ENCODE data around the gene TENM4. TPM values are rescaled to one million over a fixed set of nuclear protein-coding genes. Genes with fewer than 3 reads are reported as not detected.

TENM4 gene
- total RNA-seq, 4 donors from 2014 or later = 0.88 to 61.5 (median 4.0) TPM

GRCh38 chr11:78825591-78826020 is 615.2 kb downstream of the TENM4 start:
- Histone ChIP-seq H3K4me3 (no peak overlapping the region), H3K36me3 (no peaks in the 10 kb centered on the region), H3K4me1 (no peaks in the 10 kb centered on the region), H3K27ac (no peak overlapping the region), H3K9me3 (no peaks in the 10 kb centered on the region), H3K27me3 (no peaks in the 10 kb centered on the region)
- intact Hi-C loops (cut with DNase I; ENCODE audit: low total_unique reads) = no loop called here
- no peak for DNase-seq
- TF ChIP-seq POLR2A (IDR thresholded peaks at IDR 0.05) (no peak), CTCF (IDR thresholded peaks at IDR 0.05) (no peak)

- Histone ChIP-seq H3K4me1 (no peaks in the 10 kb centered on the region), H3K27me3 (no peaks in the 10 kb centered on the region), H3K9me3 (no peaks in the 10 kb centered on the region), H3K36me3 (no peaks in the 10 kb centered on the region), H3K4me3 (no peak overlapping the region), H3K27ac (no peak overlapping the region)
- no peak for TF ChIP-seq POLR2A (IDR thresholded peaks at IDR 0.05)
- no peak for TF ChIP-seq CTCF (IDR thresholded peaks at IDR 0.05)
- DNase-seq = no peak
- intact Hi-C loops (cut with DNase I; ENCODE audit: low total_unique reads) = no loop called here
Observed at GRCh38 chr11:78823588-78823987, 617.2 kb downstream of the TENM4 start.

GRCh38 chr11:78822931-78823423 is 617.9 kb downstream of the TENM4 start:
- DNase-seq = no peak
- Histone ChIP-seq H3K27me3 (no peaks in the 10 kb centered on the region), H3K36me3 (no peaks in the 10 kb centered on the region), H3K4me1 (no peaks in the 10 kb centered on the region), H3K27ac (no peak overlapping the region), H3K4me3 (no peak overlapping the region), H3K9me3 (no peaks in the 10 kb centered on the region)
- intact Hi-C loops (cut with DNase I; ENCODE audit: low total_unique reads) = no loop called here
- TF ChIP-seq CTCF (IDR thresholded peaks at IDR 0.05) = no peak
- no peak for TF ChIP-seq POLR2A (IDR thresholded peaks at IDR 0.05)

- no peaks in the 10 kb centered on the region for H3K4me1 ChIP-seq
- no peaks in the 10 kb centered on the region for H3K36me3 ChIP-seq
- no peaks in the 10 kb centered on the region for H3K27me3 ChIP-seq
- no peaks in the 10 kb centered on the region for H3K9me3 ChIP-seq
- TF ChIP-seq CTCF (IDR thresholded peaks at IDR 0.05) (no peak), POLR2A (IDR thresholded peaks at IDR 0.05) (no peak)
- no peak overlapping the region for H3K4me3 ChIP-seq
- no peak for DNase-seq
- intact Hi-C loops (cut with DNase I; ENCODE audit: low total_unique reads) = no loop called here
- no peak overlapping the region for H3K27ac ChIP-seq
Observed at GRCh38 chr11:78821371-78822306, 619.2 kb downstream of the TENM4 start.

GRCh38 chr11:78820741-78821140 is 620.1 kb downstream of the TENM4 start:
- Histone ChIP-seq H3K4me3 (no peak overlapping the region), H3K27ac (no peak overlapping the region)
- intact Hi-C loops (cut with DNase I; ENCODE audit: low total_unique reads) = no loop called here

More at GRCh38 chr11:78820741-78821140, 620.1 kb downstream of the TENM4 start:
- H3K36me3 ChIP-seq = no peaks in the 10 kb centered on the region
- no peaks in the 10 kb centered on the region for H3K27me3 ChIP-seq
- TF ChIP-seq CTCF (IDR thresholded peaks at IDR 0.05) (no peak), POLR2A (IDR thresholded peaks at IDR 0.05) (no peak)
- DNase-seq = no peak
- no peaks in the 10 kb centered on the region for H3K9me3 ChIP-seq
- H3K4me1 ChIP-seq = no peaks in the 10 kb centered on the region

Data from uterus (tissue), 4 donors.